GM23338 (cell line): ENCODE data around the gene HNMT.

ENCODE experiments used
- CREB1 ChIP-seq: fragments of 250-450 bp; sonication (Bioruptor Pico); IDR thresholded peaks from 2 replicates; pipeline ENCODE4 v1.5.0; 2020; ENCODE audit warnings: low read depth, mild to moderate bottlenecking, moderate library complexity
- CTCF ChIP-seq, 2 experiments: fragments of 200-600 bp in 1 of 2; sonication (generic) in 1 of 2; conservative IDR thresholded peaks; 2 replicates each; pipeline versions ENCODE4 v1.5.1 to v1.6.1; 2016 to 2017; ENCODE audit warnings: antibody characterized with exemption in 2 of 2, low read depth in 2 of 2, mild to moderate bottlenecking in 2 of 2, moderate library complexity in 1 of 2
- EZH2 ChIP-seq: fragments of 200-600 bp; sonication (generic); IDR thresholded peaks from one replicate; pipeline ENCODE4 v1.8.0; 2017; ENCODE audit warnings: antibody characterized with exemption, mild to moderate bottlenecking, low read depth; ENCODE audit not compliant: unreplicated experiment
- NANOG ChIP-seq: IDR thresholded peaks from 2 replicates; pipeline ENCODE4 v1.6.1; 2016; ENCODE audit warnings: antibody characterized with exemption, borderline replicate concordance
- STAT1 ChIP-seq: IDR thresholded peaks from one replicate; pipeline ENCODE4 v1.6.1; 2016; ENCODE audit warnings: antibody characterized with exemption; ENCODE audit not compliant: unreplicated experiment
- ZNF462 ChIP-seq: fragments of 250-450 bp; sonication (Bioruptor Pico); IDR thresholded peaks from 2 replicates; pipeline ENCODE4 v1.5.0; 2020; ENCODE audit warnings: mild to moderate bottlenecking, moderate library complexity

- TF ChIP-seq NANOG (no peak), CTCF (conservative IDR thresholded peaks at IDR 0.05; ENCODE audit: low read depth in 2 of 2) (no peak), EZH2 (no peak), CREB1 (CRISPR knock-in tag) (no peak), ZNF462 (no peak), STAT1 (no peak)
These were observed 19.3 kb downstream of the HNMT start for GRCh38 chr2:137983581-137983980.
